Tibial nerve (tissue), 4 donors: ENCODE results near the gene SEMA3G. TPM values are rescaled to one million over a fixed set of nuclear protein-coding genes. Genes with fewer than 3 reads are reported as not detected.

Experiments used
- DNase-seq, 2 donors: peaks; one replicate each; pipeline ENCODE4 v3.0.0-alpha.2; 2019; ENCODE audit warnings: low spot score in 2 of 2
- H3K27ac ChIP-seq, 4 donors: fragments of 200-600 bp; sonication (generic) in 3 of 4; one replicate each; pipeline ENCODE4 v1.5.1; 2017 to 2019; ENCODE audit warnings: mild to moderate bottlenecking in 1 of 4
- H3K27me3 ChIP-seq, 2 donors: fragments of 200-600 bp; sonication (generic) in 1 of 2; one replicate each; pipeline versions ENCODE4 v1.5.1 to v1.6.0; 2017 to 2019
- H3K36me3 ChIP-seq, 3 donors: fragments of 200-600 bp; sonication (generic); one replicate each; pipeline ENCODE4 v1.5.1; 2018 to 2019
- H3K4me1 ChIP-seq, 4 donors: fragments of 200-600 bp; sonication (generic) in 3 of 4; one replicate each; pipeline ENCODE4 v1.5.1; 2017 to 2019
- H3K4me3 ChIP-seq, 4 donors: fragments of 200-600 bp; sonication (generic) in 3 of 4; one replicate each; pipeline ENCODE4 v1.5.1; 2017 to 2019; ENCODE audit warnings: mild to moderate bottlenecking in 1 of 4, moderate library complexity in 1 of 4
- H3K9me3 ChIP-seq, 4 donors: fragments of 200-600 bp; sonication (generic) in 3 of 4; one replicate each; pipeline ENCODE4 v1.5.1; 2017 to 2019
- CTCF ChIP-seq, 5 experiments: fragments of 200-600 bp in 3 of 5; fragments of 450-650 bp in 2 of 5; sonication (generic) in 3 of 5; IDR thresholded peaks; one replicate each; pipeline ENCODE4 v1.5.1; 2016 to 2019; ENCODE audit warnings: antibody characterized with exemption in 5 of 5, mild to moderate bottlenecking in 3 of 5, moderate library complexity in 2 of 5
- EP300 ChIP-seq, 2 donors: sonication (generic); formaldehyde crosslinking; IDR thresholded peaks; one replicate each; pipeline ENCODE4 v1.6.1; 2017; ENCODE audit warnings: antibody characterized with exemption in 2 of 2, mild to moderate bottlenecking in 1 of 2
- POLR2A ChIP-seq, 2 donors: fragments of 450-650 bp; IDR thresholded peaks; one replicate each; pipeline ENCODE4 v1.6.1; 2017; ENCODE audit warnings: antibody characterized with exemption in 2 of 2, mild to moderate bottlenecking in 2 of 2, moderate library complexity in 2 of 2
- WGBS, 2 donors: methylation state at CpG; one replicate each; pipeline ENCODE4 v1.1.5; 2018; 5-methylcytosine and 5-hydroxymethylcytosine counted together
- total RNA-seq, 4 donors: library from RNA; depleted of rRNA; stranded (reverse); fragments of >200 nt; gene quantifications; one replicate each; pipeline ENCODE4 v1.1.0, GENCODE V29; 2016

The SEMA3G gene
- total RNA-seq, 4 donors from 2014 or later, result 11.5 to 67.5 (median 32.7) TPM

GRCh38 chr3:52453496-52454249, 8.8 kb upstream of the SEMA3G start, which contains the start of gene TNNC1:
Gene TNNC1, minus strand, starts transcription at chr3:52454041. Its CDS starts 26 bp downstream, at chr3:52454015.
- DNase-seq, result no peak
- peaks cover 0 to 15% (median 0%) of the 10 kb centered on the region in 3 donors for H3K36me3 ChIP-seq
- peak within 1 kb of the TSS; percentile 57 to 98 (median 96) for H3K4me3 ChIP-seq
- peaks cover 0 to 46% (median 13%) of the 10 kb centered on the region in 4 donors for H3K4me1 ChIP-seq
- H3K27me3 ChIP-seq, result no peaks in the 10 kb centered on the region
- no peaks in the 10 kb centered on the region for H3K9me3 ChIP-seq
- H3K27ac ChIP-seq, result peak within 1 kb of the TSS; percentile 82 to 98 (median 96)
- TF ChIP-seq EP300 (IDR thresholded peaks at IDR 0.05) (no peak), POLR2A (IDR thresholded peaks at IDR 0.05) (no peak), CTCF (IDR thresholded peaks at IDR 0.05) (no peak)
- 48 to 64% methylated on average over 12 to 16 of the region's 16 CpGs for WGBS, 2 donors

GRCh38 chr3:52452570-52453221, 7.8 kb upstream of the SEMA3G start:
- TF ChIP-seq EP300 (IDR thresholded peaks at IDR 0.05) (no peak), POLR2A (IDR thresholded peaks at IDR 0.05) (no peak), CTCF (IDR thresholded peaks at IDR 0.05) (no peak)
- Histone ChIP-seq H3K36me3 (peaks cover 0 to 5% (median 0%) of the 10 kb centered on the region in 3 donors), H3K27ac (peak overlapping the region in 3 of 4 donors; percentile 43 to 98 (median 96)), H3K4me1 (peaks cover 0 to 42% (median 13%) of the 10 kb centered on the region in 4 donors), H3K4me3 (peak overlapping the region in 1 of 4 donors; percentile 42), H3K9me3 (no peaks in the 10 kb centered on the region), H3K27me3 (no peaks in the 10 kb centered on the region)
- 70 to 77% methylated on average over 9 to 10 of the region's 11 CpGs for WGBS, 2 donors
- no peak for DNase-seq

- Histone ChIP-seq H3K36me3 (no peaks in the 10 kb centered on the region), H3K9me3 (no peaks in the 10 kb centered on the region), H3K27me3 (no peaks in the 10 kb centered on the region), H3K4me1 (peaks cover 0 to 38% (median 11%) of the 10 kb centered on the region in 4 donors), H3K27ac (peak overlapping the region in 1 of 4 donors; percentile 98), H3K4me3 (peak overlapping the region in 1 of 4 donors; percentile 42)
- 91 to 98% methylated on average over 6 of the region's 6 CpGs for WGBS, 2 donors
- no peak for DNase-seq
- TF ChIP-seq CTCF (IDR thresholded peaks at IDR 0.05) (no peak), POLR2A (IDR thresholded peaks at IDR 0.05) (no peak), EP300 (IDR thresholded peaks at IDR 0.05) (no peak)
Measured at GRCh38 chr3:52452126-52452525, 7.2 kb upstream of the SEMA3G start.

GRCh38 chr3:52451237-52452083, 6.6 kb upstream of the SEMA3G start:
- WGBS, 2 donors, result 72 to 74% methylated on average over 23 to 24 of the region's 24 CpGs
- Histone ChIP-seq H3K4me3 (peak overlapping the region in 1 of 4 donors; percentile 42), H3K27ac (peak overlapping the region in 1 of 4 donors; percentile 22)

More at GRCh38 chr3:52451237-52452083, 6.6 kb upstream of the SEMA3G start:
- DNase-seq, result no peak
- TF ChIP-seq POLR2A (IDR thresholded peaks at IDR 0.05) (no peak), EP300 (IDR thresholded peaks at IDR 0.05) (no peak), CTCF (IDR thresholded peaks at IDR 0.05) (no peak)
- H3K9me3 ChIP-seq, result no peaks in the 10 kb centered on the region
- H3K27me3 ChIP-seq, result no peaks in the 10 kb centered on the region
- H3K36me3 ChIP-seq, result no peaks in the 10 kb centered on the region
- peaks cover 0 to 38% (median 8%) of the 10 kb centered on the region in 4 donors for H3K4me1 ChIP-seq
